Activated B cell treated with CpG ODN at 0.5 μM for 24 hours (primary cell): ENCODE results near the gene GABPA. TPM values are rescaled to one million over a fixed set of nuclear protein-coding genes. Genes with fewer than 3 reads are reported as not detected.
"Not testable (repeated sequence)": the region's sequence is repeated elsewhere in the genome, so short reads cannot be mapped to it uniquely, and the experiment has no call there.

ENCODE experiments used
- ATAC-seq: fragments of 200-7000 bp; cut with Tn5 transposase; one replicate; pipeline ENCODE4 v1.10.0; 2021; ENCODE audit warnings: low read depth, mild to moderate bottlenecking, moderate library complexity
- CTCF ChIA-PET: fragments of 350-600 bp; sonication (Branson Sonifier 250); formaldehyde crosslinking; loops from one replicate; lab custom pipeline; 2021; ENCODE audit warnings: antibody characterized with exemption; lab: Charles Lee
- POLR2A ChIA-PET: fragments of 350-600 bp; sonication (Branson Sonifier 250); formaldehyde crosslinking; loops from one replicate; lab custom pipeline; 2021; ENCODE audit warnings: antibody characterized with exemption; lab: Charles Lee
- DNase-seq: peaks from one replicate; pipeline ENCODE4 v3.0.0; 2022
- H3K27ac Mint-ChIP-seq: one replicate; pipeline ENCODE4 v1.8.0; 2020; ENCODE audit warnings: mixed read lengths
- H3K27me3 Mint-ChIP-seq: one replicate; pipeline ENCODE4 v1.8.0; 2021; ENCODE audit warnings: mixed read lengths
- H3K36me3 Mint-ChIP-seq: one replicate; pipeline ENCODE4 v1.8.0; 2021; ENCODE audit warnings: low read depth, mixed read lengths
- H3K4me1 Mint-ChIP-seq: one replicate; pipeline ENCODE4 v1.8.0; 2021; ENCODE audit warnings: mixed read lengths
- H3K4me3 Mint-ChIP-seq: one replicate; pipeline ENCODE4 v1.8.0; 2020; ENCODE audit warnings: mild to moderate bottlenecking, mixed read lengths
- H3K9me3 Mint-ChIP-seq: one replicate; pipeline ENCODE4 v1.8.0; 2020; ENCODE audit warnings: mixed read lengths
- intact Hi-C: fragments of 100-400 bp; cut with micrococcal nuclease; formaldehyde crosslinking; loops from one replicate; pipeline ENCODE4 v1.15.1; 2024
- total RNA-seq: library from RNA; stranded (reverse); gene quantifications from 2 replicates; pipeline ENCODE4 v1.2.3, GENCODE V29; 2022
- TF ChIP-seq, protein P1 (sequence below): fragments of 200-600 bp; IDR thresholded peaks from one replicate; pipeline ENCODE4 v1.8.0; 2022; ENCODE audit warnings: antibody characterized with exemption, mild to moderate bottlenecking

Gene GABPA
- total RNA-seq, 1 donor from 2014 or later: 34.6 TPM

DNA sequence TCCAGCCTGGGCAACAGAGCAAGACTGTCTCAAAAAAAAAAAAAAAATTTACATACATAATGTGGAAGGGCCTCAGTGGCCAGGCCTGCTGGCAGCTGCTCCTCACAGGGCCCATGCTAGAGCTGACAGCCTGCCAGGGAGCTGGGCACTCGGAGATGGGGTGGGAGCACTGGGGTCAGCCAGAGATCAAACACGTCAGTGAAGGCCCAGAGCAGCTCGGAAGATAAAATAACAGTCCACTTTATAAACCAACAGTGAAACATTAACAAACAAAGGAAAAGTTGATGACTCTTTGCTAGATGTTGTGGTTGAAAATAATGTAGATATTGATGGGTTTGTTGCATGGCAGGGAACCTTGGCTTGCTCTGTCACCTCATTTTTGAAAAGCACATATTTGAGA, 42.8 kb upstream of the GABPA start:
- Mint-ChIP-seq H3K9me3 (no peaks in the 10 kb centered on the region), H3K27ac (no peak overlapping the region), H3K36me3 (no peaks in the 10 kb centered on the region), H3K27me3 (no peaks in the 10 kb centered on the region), H3K4me1 (no peaks in the 10 kb centered on the region), H3K4me3 (no peak overlapping the region)
- POLR2A ChIA-PET: no interaction called here
- intact Hi-C loops: no loop called here
- DNase-seq (no peak), ATAC-seq (no peak)
- CTCF ChIA-PET: no interaction called here
- TF ChIP-seq, protein P1, sequence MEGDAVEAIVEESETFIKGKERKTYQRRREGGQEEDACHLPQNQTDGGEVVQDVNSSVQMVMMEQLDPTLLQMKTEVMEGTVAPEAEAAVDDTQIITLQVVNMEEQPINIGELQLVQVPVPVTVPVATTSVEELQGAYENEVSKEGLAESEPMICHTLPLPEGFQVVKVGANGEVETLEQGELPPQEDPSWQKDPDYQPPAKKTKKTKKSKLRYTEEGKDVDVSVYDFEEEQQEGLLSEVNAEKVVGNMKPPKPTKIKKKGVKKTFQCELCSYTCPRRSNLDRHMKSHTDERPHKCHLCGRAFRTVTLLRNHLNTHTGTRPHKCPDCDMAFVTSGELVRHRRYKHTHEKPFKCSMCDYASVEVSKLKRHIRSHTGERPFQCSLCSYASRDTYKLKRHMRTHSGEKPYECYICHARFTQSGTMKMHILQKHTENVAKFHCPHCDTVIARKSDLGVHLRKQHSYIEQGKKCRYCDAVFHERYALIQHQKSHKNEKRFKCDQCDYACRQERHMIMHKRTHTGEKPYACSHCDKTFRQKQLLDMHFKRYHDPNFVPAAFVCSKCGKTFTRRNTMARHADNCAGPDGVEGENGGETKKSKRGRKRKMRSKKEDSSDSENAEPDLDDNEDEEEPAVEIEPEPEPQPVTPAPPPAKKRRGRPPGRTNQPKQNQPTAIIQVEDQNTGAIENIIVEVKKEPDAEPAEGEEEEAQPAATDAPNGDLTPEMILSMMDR: no peak

- intact Hi-C loops, H3K4me1 Mint-ChIP-seq, POLR2A ChIA-PET, H3K36me3 Mint-ChIP-seq, H3K27me3 Mint-ChIP-seq, H3K27ac Mint-ChIP-seq, CTCF ChIA-PET, H3K9me3 Mint-ChIP-seq, H3K4me3 Mint-ChIP-seq, ATAC-seq, DNase-seq: not testable (repeated sequence)
Observed at GRCh38 chr21:25695461-25695860, 39.3 kb upstream of the GABPA start.

DNA sequence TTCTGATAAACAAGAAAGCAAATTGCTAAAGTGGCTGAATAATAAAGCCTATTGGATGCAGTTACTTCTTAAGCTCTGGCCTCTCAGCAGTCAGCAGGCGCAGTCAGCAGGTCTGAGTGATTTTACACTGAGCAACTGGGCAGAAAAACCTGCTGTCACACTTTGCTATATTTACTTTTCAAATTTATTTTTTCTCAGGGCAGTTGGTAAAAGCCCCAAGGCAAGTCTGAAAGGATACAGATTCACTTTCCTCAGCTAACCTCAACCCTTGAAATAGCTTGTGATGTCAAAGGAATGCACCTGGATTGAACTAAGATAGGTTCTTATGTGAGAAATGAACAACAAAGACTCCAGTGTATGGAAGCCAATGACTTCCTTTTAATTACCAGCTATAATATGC, 34.0 kb upstream of the GABPA start:
- TF ChIP-seq, protein P1: no peak
- Mint-ChIP-seq H3K27me3 (no peaks in the 10 kb centered on the region), H3K4me3 (no peak overlapping the region), H3K36me3 (no peaks in the 10 kb centered on the region), H3K9me3 (no peaks in the 10 kb centered on the region), H3K4me1 (no peaks in the 10 kb centered on the region), H3K27ac (no peak overlapping the region)
- ATAC-seq (no peak), DNase-seq (no peak)
- intact Hi-C loops: no loop called here
- ChIA-PET POLR2A (no interaction called here), CTCF (interaction anchor here (1.4 kb wide), 1 partner anchor 12 kb away, joined by 3 read pairs; no protein-coding TSS in a partner anchor)

DNA sequence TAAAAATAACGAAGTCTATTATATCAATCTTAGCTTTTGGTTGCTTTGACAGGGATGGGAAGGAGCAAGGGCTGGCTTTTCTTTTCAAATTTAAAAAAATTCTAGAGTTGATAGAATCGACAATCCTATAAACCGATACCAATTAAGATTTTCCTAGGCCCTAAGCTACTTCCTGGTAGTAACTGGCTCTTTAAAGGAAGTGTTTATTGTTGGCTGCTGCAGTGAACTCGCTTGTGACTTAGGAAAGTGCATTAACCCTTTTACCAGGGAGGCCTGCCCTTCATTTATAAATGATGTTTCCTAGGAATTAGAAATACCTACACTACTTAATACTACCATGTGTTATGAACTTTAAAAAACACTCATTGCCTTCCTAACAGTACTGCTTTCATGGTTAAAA, 33.2 kb upstream of the GABPA start:
- intact Hi-C loops: no loop called here
- Mint-ChIP-seq H3K4me1 (no peaks in the 10 kb centered on the region), H3K9me3 (no peaks in the 10 kb centered on the region), H3K4me3 (no peak overlapping the region), H3K27me3 (no peaks in the 10 kb centered on the region), H3K36me3 (no peaks in the 10 kb centered on the region), H3K27ac (no peak overlapping the region)
- TF ChIP-seq, protein P1: no peak
- DNase-seq (no peak), ATAC-seq (no peak)
- ChIA-PET CTCF (no interaction called here), POLR2A (no interaction called here)

GRCh38 chr21:25708467-25709065, 26.2 kb upstream of the GABPA start:
- H3K4me3 Mint-ChIP-seq: no peak overlapping the region
- peak; percentile 34 for ATAC-seq
- no peaks in the 10 kb centered on the region for H3K4me1 Mint-ChIP-seq
- no peaks in the 10 kb centered on the region for H3K9me3 Mint-ChIP-seq
- ChIA-PET CTCF (interaction anchor here (0.9 to 2.5 kb wide), 6 partner anchors 10 to 358 kb away, joined by 3 to 27 read pairs (median 4); no protein-coding TSS in a partner anchor), POLR2A (interaction anchor here (0.7 kb wide), 1 partner anchor 17 kb away, joined by 3 read pairs; no protein-coding TSS in a partner anchor)
- DNase-seq: no peak
- H3K36me3 Mint-ChIP-seq: no peaks in the 10 kb centered on the region
- no peak overlapping the region for H3K27ac Mint-ChIP-seq
- H3K27me3 Mint-ChIP-seq: no peaks in the 10 kb centered on the region
- TF ChIP-seq, protein P1: peak; percentile 94
- intact Hi-C loops: loop anchor here (1.0 to 2.0 kb wide), 5 partner anchors 26 to 812 kb away; partner anchors contain the start of genes ATP5PF, GABPA and JAM2
